SK-N-SH treated with all-trans-retinoic acid at 6 μM for 48 hours (cell line): ENCODE results near the gene ADGRG7.

Source experiments
- ATAC-seq: fragments of 200-7000 bp; cut with Tn5 transposase; 3 replicates; pipeline ENCODE4 v1.9.1; 2020; ENCODE audit warnings: mild to moderate bottlenecking, moderate library complexity
- ARNTL ChIP-seq: fragments of 450-650 bp; formaldehyde crosslinking; IDR thresholded peaks from 2 replicates; pipeline ENCODE4 v1.5.0; 2020; ENCODE audit warnings: low read depth, mild to moderate bottlenecking, moderate library complexity, borderline replicate concordance
- BACH2 ChIP-seq: fragments of 250-450 bp; sonication (Bioruptor Pico); IDR thresholded peaks from 2 replicates; pipeline ENCODE4 v1.9.0; 2021; ENCODE audit warnings: mild to moderate bottlenecking, borderline replicate concordance
- CREB5 ChIP-seq: fragments of 250-450 bp; sonication (Bioruptor Pico); IDR thresholded peaks from 2 replicates; pipeline ENCODE4 v1.5.1; 2020; ENCODE audit warnings: low read depth, mild to moderate bottlenecking, moderate library complexity
- CSDC2 ChIP-seq: fragments of 250-450 bp; sonication (Bioruptor Pico); IDR thresholded peaks from 2 replicates; pipeline ENCODE4 v1.5.0; 2020; ENCODE audit warnings: mild to moderate bottlenecking, moderate library complexity
- CSRNP3 ChIP-seq: fragments of 250-450 bp; sonication (Bioruptor Pico); IDR thresholded peaks from 2 replicates; pipeline ENCODE4 v1.5.1; 2021; ENCODE audit warnings: mild to moderate bottlenecking, moderate library complexity
- ESRRG ChIP-seq: fragments of 250-450 bp; sonication (Bioruptor Pico); IDR thresholded peaks from 2 replicates; pipeline ENCODE4 v1.6.1; 2021; ENCODE audit warnings: mild to moderate bottlenecking
- GLIS3 ChIP-seq: fragments of 250-450 bp; sonication (Bioruptor Pico); IDR thresholded peaks from 2 replicates; pipeline ENCODE4 v1.5.0; 2020; ENCODE audit warnings: mild to moderate bottlenecking, moderate library complexity
- OSR1 ChIP-seq: fragments of 250-450 bp; sonication (Bioruptor Pico); IDR thresholded peaks from 2 replicates; pipeline ENCODE4 v1.8.0; 2022; ENCODE audit warnings: moderate library complexity, mild to moderate bottlenecking, inconsistent platforms
- PATZ1 ChIP-seq: fragments of 250-450 bp; sonication (Bioruptor Pico); IDR thresholded peaks from 2 replicates; pipeline ENCODE4 v1.8.0; 2020; ENCODE audit warnings: mild to moderate bottlenecking, moderate library complexity, borderline replicate concordance
- POU6F1 ChIP-seq: fragments of 250-450 bp; sonication (Bioruptor Pico); IDR thresholded peaks from 2 replicates; pipeline ENCODE4 v1.8.0; 2021; ENCODE audit warnings: low read depth, mild to moderate bottlenecking, moderate library complexity, borderline replicate concordance
- PPARA ChIP-seq: fragments of 250-450 bp; sonication (Bioruptor Pico); IDR thresholded peaks from 2 replicates; pipeline ENCODE4 v1.5.0; 2020; ENCODE audit warnings: mild to moderate bottlenecking, borderline replicate concordance
- RARB ChIP-seq: fragments of 250-450 bp; sonication (Bioruptor Pico); IDR thresholded peaks from 2 replicates; pipeline ENCODE4 v1.8.0; 2021; ENCODE audit warnings: mild to moderate bottlenecking, moderate library complexity
- SNAI2 ChIP-seq: fragments of 250-450 bp; sonication (Bioruptor Pico); IDR thresholded peaks from 2 replicates; pipeline ENCODE4 v1.5.0; 2020; ENCODE audit warnings: mild to moderate bottlenecking, moderate library complexity
- TCF4 ChIP-seq: fragments of 250-450 bp; sonication (Bioruptor Pico); IDR thresholded peaks from 2 replicates; pipeline ENCODE4 v1.8.0; 2021; ENCODE audit warnings: mild to moderate bottlenecking, moderate library complexity, borderline replicate concordance
- TOX ChIP-seq: fragments of 250-450 bp; sonication (Bioruptor Pico); IDR thresholded peaks from 2 replicates; pipeline ENCODE4 v1.8.0; 2021; ENCODE audit warnings: mild to moderate bottlenecking, moderate library complexity, borderline replicate concordance
- TSHZ2 ChIP-seq: fragments of 250-450 bp; sonication (Bioruptor Pico); IDR thresholded peaks from 2 replicates; pipeline ENCODE4 v1.5.0; 2020; ENCODE audit warnings: mild to moderate bottlenecking, moderate library complexity
- ZC3H10 ChIP-seq: fragments of 250-450 bp; sonication (Bioruptor Pico); IDR thresholded peaks from 2 replicates; pipeline ENCODE4 v1.5.1; 2021; ENCODE audit warnings: mild to moderate bottlenecking, moderate library complexity
- ZFP3 ChIP-seq: fragments of 250-450 bp; sonication (Bioruptor Pico); IDR thresholded peaks from 2 replicates; pipeline ENCODE4 v1.5.0; 2020; ENCODE audit warnings: mild to moderate bottlenecking, moderate library complexity
- ZFP30 ChIP-seq: fragments of 450-650 bp; formaldehyde crosslinking; IDR thresholded peaks from 2 replicates; pipeline ENCODE4 v1.5.0; 2022; ENCODE audit warnings: mild to moderate bottlenecking, moderate library complexity
- ZNF70 ChIP-seq: fragments of 450-650 bp; formaldehyde crosslinking; IDR thresholded peaks from 2 replicates; pipeline ENCODE4 v1.5.0; 2020; ENCODE audit warnings: mild to moderate bottlenecking, moderate library complexity
- ZNF8 ChIP-seq: fragments of 450-650 bp; formaldehyde crosslinking; IDR thresholded peaks from 2 replicates; pipeline ENCODE4 v1.5.0; 2020; ENCODE audit warnings: mild to moderate bottlenecking, moderate library complexity

ADGRG7 gene

GRCh38 chr3:100600181-100601042 lies 9.0 kb upstream of the ADGRG7 start:
- TF ChIP-seq PPARA (no peak), SNAI2 (no peak), ZFP3 (CRISPR knock-in tag) (no peak), ESRRG (no peak), POU6F1 (CRISPR knock-in tag) (no peak), GLIS3 (no peak), TCF4 (CRISPR knock-in tag) (no peak), OSR1 (CRISPR knock-in tag) (no peak), BACH2 (CRISPR knock-in tag) (no peak), ZC3H10 (CRISPR knock-in tag) (no peak), RARB (CRISPR knock-in tag) (no peak), ZNF70 (no peak), TSHZ2 (no peak), ZNF8 (CRISPR knock-in tag) (no peak), ARNTL (CRISPR knock-in tag) (no peak)
- no peak for ATAC-seq

- peak; percentile 47 for ATAC-seq
- TF ChIP-seq ZNF8 (CRISPR knock-in tag) (no peak), PPARA (no peak), BACH2 (CRISPR knock-in tag) (no peak), TSHZ2 (no peak), PATZ1 (CRISPR knock-in tag) (no peak), ZNF70 (no peak), ESRRG (no peak), TOX (no peak), GLIS3 (no peak), CREB5 (CRISPR knock-in tag) (no peak), ZC3H10 (CRISPR knock-in tag) (no peak), ARNTL (CRISPR knock-in tag) (no peak), ZFP30 (CRISPR knock-in tag) (no peak), OSR1 (CRISPR knock-in tag) (no peak), POU6F1 (CRISPR knock-in tag) (no peak), CSRNP3 (CRISPR knock-in tag) (no peak), TCF4 (CRISPR knock-in tag) (no peak), CSDC2 (CRISPR knock-in tag) (no peak), SNAI2 (no peak)
Observed at GRCh38 chr3:100602506-100603444, 6.6 kb upstream of the ADGRG7 start.
